ENCODE measurements around the gene CNOT8. TPM values are rescaled to one million over a fixed set of nuclear protein-coding genes. Genes with fewer than 3 reads are reported as not detected.

The CNOT8 gene
- total RNA-seq, 4 donors from 2014 or later: 32.0 to 96.2 (median 54.2) TPM

DNA sequence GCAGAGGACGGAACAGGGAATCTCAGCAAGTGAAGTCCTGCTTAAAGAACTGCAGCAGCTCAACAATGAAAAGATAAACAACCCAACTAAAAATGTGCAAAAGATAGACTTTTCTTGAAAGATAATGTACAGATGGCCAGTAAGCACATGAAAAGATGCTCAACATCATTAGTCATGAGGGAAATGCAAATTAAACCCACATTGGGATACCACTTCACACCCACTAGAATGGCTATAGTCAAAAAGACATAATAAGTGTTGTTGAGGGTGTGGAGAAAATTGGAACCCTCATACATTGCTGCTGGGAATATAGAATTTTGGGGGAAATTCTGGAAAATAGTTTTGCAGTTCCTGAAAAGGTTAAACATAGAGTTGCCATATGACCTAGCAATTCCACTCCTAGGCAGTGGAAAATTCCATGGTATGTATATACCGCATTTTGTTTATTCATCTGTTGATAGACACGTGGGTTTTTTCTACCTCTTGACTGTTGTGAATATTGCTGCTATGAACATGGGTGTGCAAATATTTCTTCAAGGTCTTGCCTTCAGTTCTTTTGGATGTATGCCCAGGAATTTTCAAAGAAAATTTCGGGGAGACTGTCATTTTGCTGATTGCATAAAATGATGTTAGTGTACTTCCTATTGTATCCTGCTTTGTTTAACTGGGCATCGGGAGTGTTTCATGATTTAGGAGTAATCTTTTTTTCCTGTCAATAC, 7.2 kb downstream of the CNOT8 start:
- no peak for DNase-seq
- Histone ChIP-seq H3K4me3 (no peak overlapping the region), H3K36me3 (no peaks in the 10 kb centered on the region), H3K27ac (no peak overlapping the region), H3K27me3 (no peaks in the 10 kb centered on the region), H3K4me1 (peaks cover 4 to 5% of the 10 kb centered on the region in 2 donors), H3K9me3 (no peaks in the 10 kb centered on the region)
- intact Hi-C loops (cut with DNase I; ENCODE audit: low total_unique reads): no loop called here
- TF ChIP-seq POLR2A (IDR thresholded peaks at IDR 0.05) (no peak), CTCF (IDR thresholded peaks at IDR 0.05) (no peak)

GRCh38 chr5:154866841-154867240, 8.4 kb downstream of the CNOT8 start:
- H3K27me3 ChIP-seq: no peaks in the 10 kb centered on the region
- H3K9me3 ChIP-seq: no peaks in the 10 kb centered on the region
- intact Hi-C loops (cut with DNase I; ENCODE audit: low total_unique reads): no loop called here
- no peak overlapping the region for H3K27ac ChIP-seq
- no peaks in the 10 kb centered on the region for H3K36me3 ChIP-seq
- peaks cover 0 to 5% of the 10 kb centered on the region in 2 donors for H3K4me1 ChIP-seq
- TF ChIP-seq POLR2A (IDR thresholded peaks at IDR 0.05): no peak
- no peak for TF ChIP-seq CTCF (IDR thresholded peaks at IDR 0.05)
- no peak overlapping the region for H3K4me3 ChIP-seq
- no peak for DNase-seq

DNA sequence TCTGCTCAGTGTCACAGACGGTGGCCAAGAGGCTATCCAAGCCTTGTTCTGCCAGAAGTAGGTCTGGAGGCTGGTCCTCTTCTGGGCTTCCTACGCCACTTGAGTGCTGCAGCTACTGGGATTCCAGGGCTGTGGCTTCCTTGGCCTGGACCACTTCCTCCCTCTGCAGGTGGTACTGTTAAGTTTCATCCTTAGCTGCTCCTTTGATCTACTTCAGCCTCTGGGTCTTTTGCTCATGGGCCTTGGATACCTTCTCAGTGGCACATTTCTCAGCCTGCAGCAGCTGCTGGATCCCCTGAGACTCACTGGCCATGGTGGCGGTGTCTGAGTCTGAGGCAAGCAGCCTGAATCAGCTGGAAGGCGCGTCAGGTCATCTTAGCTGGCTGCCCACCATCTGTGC, 10.3 kb downstream of the CNOT8 start:
- TF ChIP-seq CTCF (IDR thresholded peaks at IDR 0.05): no peak
- TF ChIP-seq POLR2A (IDR thresholded peaks at IDR 0.05): no peak
- Histone ChIP-seq H3K27me3 (no peaks in the 10 kb centered on the region), H3K9me3 (no peaks in the 10 kb centered on the region), H3K36me3 (no peaks in the 10 kb centered on the region), H3K4me1 (no peaks in the 10 kb centered on the region), H3K4me3 (no peak overlapping the region), H3K27ac (no peak overlapping the region)
- intact Hi-C loops (cut with DNase I; ENCODE audit: low total_unique reads): no loop called here
- DNase-seq: no peak

- intact Hi-C loops (cut with DNase I; ENCODE audit: low total_unique reads): no loop called here
- no peak overlapping the region for H3K4me3 ChIP-seq
- H3K27me3 ChIP-seq: no peaks in the 10 kb centered on the region
- TF ChIP-seq POLR2A (IDR thresholded peaks at IDR 0.05): no peak
- no peak for TF ChIP-seq CTCF (IDR thresholded peaks at IDR 0.05)
- H3K27ac ChIP-seq: no peak overlapping the region
- no peaks in the 10 kb centered on the region for H3K36me3 ChIP-seq
- no peak for DNase-seq
- no peaks in the 10 kb centered on the region for H3K4me1 ChIP-seq
- H3K9me3 ChIP-seq: no peaks in the 10 kb centered on the region
Measured at GRCh38 chr5:154871734-154872133, 13.3 kb downstream of the CNOT8 start.

DNA sequence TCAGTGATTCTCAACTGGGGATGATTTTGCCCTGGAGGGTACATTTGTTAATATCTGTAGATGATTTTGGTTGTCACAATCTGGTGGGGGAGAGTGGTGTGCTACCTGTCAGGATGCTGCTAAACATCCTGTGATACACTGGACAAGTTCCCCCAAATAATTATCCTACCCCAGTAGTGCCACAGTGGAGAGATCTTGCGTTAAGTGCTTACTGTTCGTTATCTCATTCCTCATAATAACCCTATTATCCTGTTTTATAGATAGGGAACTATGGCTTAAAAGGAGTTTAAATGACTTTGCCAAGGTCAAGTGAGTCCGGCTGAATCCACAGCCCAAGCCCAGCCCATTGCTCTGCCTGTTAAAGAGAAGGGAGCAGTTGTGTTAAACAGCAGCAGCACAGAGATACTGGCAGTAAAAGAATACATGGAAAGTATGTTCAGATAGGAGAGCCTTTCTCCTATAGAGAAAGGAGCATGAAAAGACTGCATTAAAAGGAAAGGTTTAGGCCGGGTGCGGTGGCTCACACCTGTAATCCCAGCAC, 15.4 kb downstream of the CNOT8 start:
- no peak for DNase-seq
- no peaks in the 10 kb centered on the region for H3K36me3 ChIP-seq
- H3K4me1 ChIP-seq: no peaks in the 10 kb centered on the region
- intact Hi-C loops (cut with DNase I; ENCODE audit: low total_unique reads): no loop called here
- no peak overlapping the region for H3K27ac ChIP-seq
- no peak overlapping the region for H3K4me3 ChIP-seq
- no peaks in the 10 kb centered on the region for H3K27me3 ChIP-seq
- TF ChIP-seq POLR2A (IDR thresholded peaks at IDR 0.05) (no peak), CTCF (IDR thresholded peaks at IDR 0.05) (no peak)
- no peaks in the 10 kb centered on the region for H3K9me3 ChIP-seq

Data from uterus (tissue), 4 donors.